Sigmoid colon (tissue), 4 donors: ENCODE measurements around the gene CDH13.

Source experiments
- CTCF ChIP-seq, 4 experiments: fragments of 450-650 bp in 3 of 4; fragments of 200-600 bp in 1 of 4; IDR thresholded peaks; one replicate each; pipeline ENCODE4 v1.5.1; 2016 to 2019; ENCODE audit warnings: antibody characterized with exemption in 4 of 4, mild to moderate bottlenecking in 3 of 4, moderate library complexity in 2 of 4
- EP300 ChIP-seq, 4 donors: sonication (generic); formaldehyde crosslinking; IDR thresholded peaks; one replicate each; pipeline ENCODE4 v1.6.1; 2017; ENCODE audit warnings: antibody characterized with exemption in 4 of 4
- POLR2A ChIP-seq, 2 donors: fragments of 450-650 bp; IDR thresholded peaks; one replicate each; pipeline ENCODE4 v1.6.1; 2016; ENCODE audit warnings: antibody characterized with exemption in 2 of 2, mild to moderate bottlenecking in 2 of 2, moderate library complexity in 2 of 2
- POLR2AphosphoS5 ChIP-seq, 4 donors: sonication (generic); formaldehyde crosslinking; IDR thresholded peaks; one replicate each; pipeline ENCODE4 v1.6.1; 2017; ENCODE audit warnings: antibody characterized with exemption in 4 of 4

- no peak for TF ChIP-seq POLR2AphosphoS5 (IDR thresholded peaks at IDR 0.05)
- TF ChIP-seq CTCF (IDR thresholded peaks at IDR 0.05): no peak
- no peak for TF ChIP-seq POLR2A (IDR thresholded peaks at IDR 0.05)
- TF ChIP-seq EP300 (IDR thresholded peaks at IDR 0.05): no peak
Observed at GRCh38 chr16:82609140-82609539, 17.6 kb upstream of the CDH13 start.
